DND-41 (cell line): ENCODE results near the gene NFIA.

Source experiments
- ATAC-seq: fragments of 200-7000 bp; cut with Tn5 transposase; 3 replicates; pipeline ENCODE4 v1.9.1; 2021; ENCODE audit warnings: low read depth; ENCODE audit not compliant: insufficient read depth
- DNase-seq: peaks from one replicate; pipeline ENCODE4 v3.0.0-alpha.2; 2020
- H2AFZ ChIP-seq: 2 replicates; pipeline ENCODE4 v1.6.0; 2012; ENCODE audit warnings: low read depth, low read length
- H3K27ac ChIP-seq: 2 replicates; pipeline ENCODE4 v1.5.1; 2012; ENCODE audit warnings: low read length, inconsistent platforms
- H3K27me3 ChIP-seq: fragments of 200-600 bp; sonication (generic); 2 replicates; pipeline ENCODE4 v1.6.0; 2012; ENCODE audit warnings: low read length, mild to moderate bottlenecking, inconsistent platforms; ENCODE audit not compliant: insufficient read depth, poor library complexity
- H3K36me3 ChIP-seq: 2 replicates; pipeline ENCODE4 v1.5.1; 2012; ENCODE audit warnings: low read length, inconsistent platforms; ENCODE audit not compliant: insufficient read depth
- H3K4me1 ChIP-seq: 2 replicates; pipeline ENCODE4 v1.5.1; 2012; ENCODE audit warnings: mild to moderate bottlenecking, low read length; ENCODE audit not compliant: insufficient read depth
- H3K4me2 ChIP-seq: 2 replicates; pipeline ENCODE4 v1.6.0; 2012; ENCODE audit warnings: mild to moderate bottlenecking, moderate library complexity, low read length, inconsistent platforms; ENCODE audit not compliant: insufficient read depth
- H3K4me3 ChIP-seq, 2 experiments: fragments of 200-600 bp in 1 of 2; shearing (Covaris generic) in 1 of 2; 2 replicates each; pipeline ENCODE4 v1.5.1; 2012 to 2016; ENCODE audit warnings: inconsistent platforms in 2 of 2, low read length in 2 of 2, mild to moderate bottlenecking in 2 of 2, low read depth in 1 of 2, moderate library complexity in 1 of 2
- H3K79me2 ChIP-seq: 2 replicates; pipeline ENCODE4 v1.6.0; 2012; ENCODE audit warnings: low read length, inconsistent platforms; ENCODE audit not compliant: insufficient read depth
- H3K9ac ChIP-seq: 2 replicates; pipeline ENCODE4 v1.6.0; 2012; ENCODE audit warnings: low read depth, mild to moderate bottlenecking, inconsistent platforms, low read length, moderate library complexity
- H3K9me3 ChIP-seq: 2 replicates; pipeline ENCODE4 v1.5.1; 2012; ENCODE audit warnings: low read length, moderate library complexity, mild to moderate bottlenecking, inconsistent platforms; ENCODE audit not compliant: insufficient read depth, severe bottlenecking
- H4K20me1 ChIP-seq: 2 replicates; pipeline ENCODE4 v1.6.0; 2012; ENCODE audit warnings: low read length; ENCODE audit not compliant: insufficient read depth
- CTCF ChIP-seq: IDR thresholded peaks from 2 replicates; pipeline ENCODE4 v1.5.1; 2012; ENCODE audit warnings: borderline replicate concordance, low read length, moderate library complexity, mild to moderate bottlenecking; ENCODE audit not compliant: poor library complexity, severe bottlenecking; ENCODE audit errors: extremely low read depth
- EZH2 ChIP-seq: IDR thresholded peaks from 3 replicates; pipeline ENCODE4 v1.6.1; 2012; ENCODE audit warnings: borderline replicate concordance, low read depth, mild to moderate bottlenecking, moderate library complexity, low read length, inconsistent platforms; ENCODE audit not compliant: severe bottlenecking

The NFIA gene

GRCh38 chr1:61490924-61491323, 408.6 kb downstream of the NFIA start:
- Histone ChIP-seq H3K4me1 (no peaks in the 10 kb centered on the region), H3K79me2 (no peaks in the 10 kb centered on the region), H3K27me3 (no peaks in the 10 kb centered on the region), H3K9ac (no peak overlapping the region), H3K36me3 (no peaks in the 10 kb centered on the region), H3K4me2 (no peak overlapping the region), H2AFZ (no peak overlapping the region), H3K4me3 (no peak overlapping the region), H3K27ac (no peak overlapping the region), H4K20me1 (no peaks in the 10 kb centered on the region), H3K9me3 (no peaks in the 10 kb centered on the region)
- TF ChIP-seq EZH2 (no peak), CTCF (no peak)
- DNase-seq (no peak), ATAC-seq (no peak)

GRCh38 chr1:61491497-61491896, 409.1 kb downstream of the NFIA start:
- Histone ChIP-seq H3K36me3 (no peaks in the 10 kb centered on the region), H4K20me1 (no peaks in the 10 kb centered on the region), H3K4me2 (no peak overlapping the region), H3K4me1 (no peaks in the 10 kb centered on the region), H3K27me3 (no peaks in the 10 kb centered on the region), H2AFZ (no peak overlapping the region), H3K9ac (no peak overlapping the region), H3K79me2 (no peaks in the 10 kb centered on the region), H3K27ac (no peak overlapping the region), H3K9me3 (no peaks in the 10 kb centered on the region), H3K4me3 (no peak overlapping the region)
- TF ChIP-seq EZH2 (no peak), CTCF (no peak)
- no peak for DNase-seq
- no peak for ATAC-seq

- Histone ChIP-seq H4K20me1 (no peaks in the 10 kb centered on the region), H3K27me3 (no peaks in the 10 kb centered on the region), H3K4me3 (no peak overlapping the region), H3K4me1 (no peaks in the 10 kb centered on the region), H3K79me2 (no peaks in the 10 kb centered on the region), H3K9me3 (no peaks in the 10 kb centered on the region), H3K27ac (no peak overlapping the region), H2AFZ (no peak overlapping the region), H3K9ac (no peak overlapping the region), H3K36me3 (no peaks in the 10 kb centered on the region), H3K4me2 (no peak overlapping the region)
- TF ChIP-seq EZH2 (no peak), CTCF (no peak)
- no peak for ATAC-seq
- DNase-seq: no peak
Observed at GRCh38 chr1:61494000-61494399, 411.6 kb downstream of the NFIA start.

- no peak overlapping the region for H3K4me3 ChIP-seq
- no peak for TF ChIP-seq CTCF
- DNase-seq (no peak), ATAC-seq (no peak)
- H3K36me3 ChIP-seq: no peaks in the 10 kb centered on the region
- H3K4me1 ChIP-seq: no peaks in the 10 kb centered on the region
- H3K27me3 ChIP-seq: no peaks in the 10 kb centered on the region
- no peaks in the 10 kb centered on the region for H3K79me2 ChIP-seq
- no peak overlapping the region for H2AFZ ChIP-seq
- H4K20me1 ChIP-seq: no peaks in the 10 kb centered on the region
- H3K4me2 ChIP-seq: no peak overlapping the region
- no peak overlapping the region for H3K27ac ChIP-seq
- H3K9ac ChIP-seq: no peak overlapping the region
- no peaks in the 10 kb centered on the region for H3K9me3 ChIP-seq
Observed at GRCh38 chr1:61496501-61496900, 414.1 kb downstream of the NFIA start.
